ENCODE measurements around the gene POLE. TPM values are rescaled to one million over a fixed set of nuclear protein-coding genes. Genes with fewer than 3 reads are reported as not detected.
A peak's percentile ranks its signal among the peaks of the same experiment; 100 is the strongest.

Gene POLE
- total and polyA plus RNA-seq, 8 donors, result 29.2 to 60.5 (median 56.0) TPM

DNA sequence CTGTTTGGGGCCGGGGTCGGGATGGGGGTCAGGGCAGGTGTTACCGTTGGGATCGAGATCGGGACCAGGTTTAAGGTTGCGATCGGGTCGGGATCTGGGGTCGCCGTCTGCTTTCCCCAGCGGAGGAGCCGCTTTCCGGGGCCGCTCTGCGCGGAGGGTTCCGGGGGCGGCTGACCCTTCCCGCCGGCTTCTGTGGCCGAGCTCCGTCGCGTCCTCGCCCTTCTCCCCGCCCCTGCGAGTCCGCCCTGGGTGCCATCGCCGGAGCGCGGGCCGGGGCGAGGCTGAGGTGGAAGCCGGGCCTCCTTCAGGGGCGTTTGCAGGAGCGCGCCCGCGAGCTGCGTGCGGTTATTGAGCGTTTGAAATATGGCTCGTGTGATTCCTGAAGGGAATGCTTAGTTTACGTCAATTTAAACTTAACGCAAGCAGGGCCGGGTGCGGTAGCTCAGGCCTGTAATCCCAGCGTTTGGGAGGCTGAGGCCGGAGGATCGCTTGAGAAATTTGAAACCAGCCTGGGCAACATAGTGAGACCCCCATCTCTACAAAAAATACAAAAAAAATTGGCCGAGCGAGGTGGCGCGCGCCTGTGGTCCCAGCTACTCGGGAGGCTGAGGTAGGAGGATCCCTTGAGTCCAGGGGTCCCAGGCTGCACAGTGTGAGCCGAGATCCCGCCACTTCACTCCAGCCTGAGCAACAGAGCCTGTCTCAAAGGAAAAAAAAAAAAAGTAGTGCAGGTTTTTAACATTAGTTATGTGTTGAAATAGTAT, 24.1 kb upstream of the POLE start:
- Histone ChIP-seq H3K27ac (peak overlapping the region in 1 of 2 donors; percentile 87), H3K4me1 (peaks cover 11 to 23% of the 10 kb centered on the region in 2 donors), H3K36me3 (peaks cover 0 to 17% of the 10 kb centered on the region in 2 donors), H3K27me3 (no peaks in the 10 kb centered on the region), H3K4me3 (peak overlapping the region; percentile 73 to 95), H3K9me3 (no peaks in the 10 kb centered on the region)
- ATAC-seq (peak; percentile 2), DNase-seq (peak in 1 of 4 donors; percentile 86)
- intact Hi-C loops (cut with DNase I), result no loop called here
- TF ChIP-seq, protein P1, sequence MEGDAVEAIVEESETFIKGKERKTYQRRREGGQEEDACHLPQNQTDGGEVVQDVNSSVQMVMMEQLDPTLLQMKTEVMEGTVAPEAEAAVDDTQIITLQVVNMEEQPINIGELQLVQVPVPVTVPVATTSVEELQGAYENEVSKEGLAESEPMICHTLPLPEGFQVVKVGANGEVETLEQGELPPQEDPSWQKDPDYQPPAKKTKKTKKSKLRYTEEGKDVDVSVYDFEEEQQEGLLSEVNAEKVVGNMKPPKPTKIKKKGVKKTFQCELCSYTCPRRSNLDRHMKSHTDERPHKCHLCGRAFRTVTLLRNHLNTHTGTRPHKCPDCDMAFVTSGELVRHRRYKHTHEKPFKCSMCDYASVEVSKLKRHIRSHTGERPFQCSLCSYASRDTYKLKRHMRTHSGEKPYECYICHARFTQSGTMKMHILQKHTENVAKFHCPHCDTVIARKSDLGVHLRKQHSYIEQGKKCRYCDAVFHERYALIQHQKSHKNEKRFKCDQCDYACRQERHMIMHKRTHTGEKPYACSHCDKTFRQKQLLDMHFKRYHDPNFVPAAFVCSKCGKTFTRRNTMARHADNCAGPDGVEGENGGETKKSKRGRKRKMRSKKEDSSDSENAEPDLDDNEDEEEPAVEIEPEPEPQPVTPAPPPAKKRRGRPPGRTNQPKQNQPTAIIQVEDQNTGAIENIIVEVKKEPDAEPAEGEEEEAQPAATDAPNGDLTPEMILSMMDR (IDR thresholded peaks at IDR 0.05), result no peak

DNA sequence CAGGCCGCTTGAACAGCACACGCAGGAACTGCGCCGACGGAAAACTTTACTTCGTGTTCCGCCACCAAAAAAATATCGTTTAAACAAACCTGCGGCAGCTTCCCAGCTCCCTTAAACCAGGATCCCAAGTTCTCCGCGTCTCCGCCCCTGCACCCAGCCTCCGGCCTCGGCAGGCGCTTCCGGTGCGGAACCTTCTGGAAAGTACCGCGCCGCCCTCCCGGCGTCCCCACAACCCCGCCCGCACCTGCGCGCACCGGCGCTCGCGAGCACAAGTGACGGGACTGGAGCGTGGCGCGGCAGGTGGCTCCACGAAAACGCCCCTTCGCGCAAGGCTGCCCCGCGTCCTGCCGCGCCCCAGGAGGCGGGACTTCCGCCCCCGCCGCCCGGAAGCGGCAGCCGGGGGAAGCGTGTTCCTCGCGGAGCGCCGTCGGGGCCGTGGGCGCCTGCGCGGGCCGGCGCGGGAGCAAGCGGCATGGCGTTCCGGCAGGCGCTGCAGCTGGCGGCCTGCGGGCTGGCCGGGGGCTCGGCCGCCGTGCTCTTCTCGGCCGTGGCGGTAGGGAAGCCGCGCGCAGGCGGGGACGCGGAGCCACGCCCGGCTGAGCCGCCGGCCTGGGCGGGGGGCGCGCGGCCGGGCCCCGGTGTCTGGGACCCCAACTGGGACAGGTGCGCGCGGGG, 23.4 kb upstream of the POLE start, which contains the start of gene PGAM5:
Gene PGAM5 (plus strand): TSS at position 438 of the 675 bp plus-strand sequence. CDS start 35 bp downstream, at position 473.
- peaks cover 11 to 23% of the 10 kb centered on the region in 2 donors for H3K4me1 ChIP-seq
- intact Hi-C loops (cut with DNase I), result no loop called here
- no peaks in the 10 kb centered on the region for H3K9me3 ChIP-seq
- peaks cover 0 to 10% of the 10 kb centered on the region in 2 donors for H3K36me3 ChIP-seq
- TF ChIP-seq, protein P1 (IDR thresholded peaks at IDR 0.05), result no peak
- DNase-seq (peak; percentile 73 to 95 (median 87)), ATAC-seq (peak; percentile 97)
- peak within 1 kb of the TSS; percentile 82 to 87 for H3K27ac ChIP-seq
- no peaks in the 10 kb centered on the region for H3K27me3 ChIP-seq
- peak within 1 kb of the TSS; percentile 73 to 95 for H3K4me3 ChIP-seq

DNA sequence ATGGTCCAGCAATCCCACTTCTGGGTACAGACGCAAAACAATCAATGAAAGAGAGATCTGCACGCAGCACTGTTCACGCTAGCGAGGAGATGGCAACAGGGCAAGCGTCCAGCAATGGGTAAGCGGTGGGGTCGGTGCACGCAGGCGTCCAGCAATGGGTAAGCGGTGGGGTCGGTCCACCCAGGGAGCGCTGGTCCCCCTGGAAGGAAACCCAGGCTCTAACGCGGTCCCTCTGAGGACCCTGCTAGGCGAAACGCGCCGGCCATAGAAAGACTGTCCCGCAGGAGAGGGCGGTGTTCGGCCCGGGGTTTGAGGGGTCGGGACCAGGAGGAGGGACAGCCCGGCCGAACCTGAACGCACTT, 22.9 kb upstream of the POLE start:
- ATAC-seq, result peak; percentile 49
- intact Hi-C loops (cut with DNase I), result no loop called here
- Histone ChIP-seq H3K4me3 (peak overlapping the region; percentile 73 to 95), H3K36me3 (peaks cover 0 to 5% of the 10 kb centered on the region in 2 donors), H3K4me1 (peaks cover 11 to 23% of the 10 kb centered on the region in 2 donors), H3K9me3 (no peaks in the 10 kb centered on the region), H3K27ac (peak overlapping the region; percentile 82 to 87), H3K27me3 (no peaks in the 10 kb centered on the region)
- peak in 1 of 4 donors; percentile 81 for DNase-seq
- TF ChIP-seq, protein P1 (IDR thresholded peaks at IDR 0.05), result no peak

DNA sequence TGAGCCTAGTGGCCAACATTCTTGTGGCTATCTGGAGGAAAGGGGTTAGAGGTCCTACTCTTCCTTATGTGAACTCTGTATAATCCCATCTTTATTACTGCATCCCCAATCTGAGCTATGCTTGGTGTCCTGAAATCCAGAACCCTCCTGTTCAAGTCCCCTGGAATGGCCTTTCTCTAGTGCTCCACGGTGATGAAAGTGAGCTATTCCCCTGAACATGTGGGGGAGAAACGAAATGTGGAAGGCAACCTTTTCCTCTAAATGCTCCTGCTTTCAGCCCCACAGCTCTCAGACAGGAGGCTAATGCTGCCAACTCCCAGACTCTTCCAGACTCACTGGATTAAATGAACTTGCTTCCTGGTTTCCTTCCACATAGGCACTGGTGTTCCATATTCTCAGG, 21.0 kb upstream of the POLE start:
- peaks cover 0 to 5% of the 10 kb centered on the region in 2 donors for H3K36me3 ChIP-seq
- TF ChIP-seq, protein P1 (IDR thresholded peaks at IDR 0.05), result no peak
- peaks cover 11 to 23% of the 10 kb centered on the region in 2 donors for H3K4me1 ChIP-seq
- no peak overlapping the region for H3K4me3 ChIP-seq
- no peak overlapping the region for H3K27ac ChIP-seq
- ATAC-seq, result no peak
- no peaks in the 10 kb centered on the region for H3K9me3 ChIP-seq
- no peak for DNase-seq
- intact Hi-C loops (cut with DNase I), result no loop called here
- H3K27me3 ChIP-seq, result no peaks in the 10 kb centered on the region

DNA sequence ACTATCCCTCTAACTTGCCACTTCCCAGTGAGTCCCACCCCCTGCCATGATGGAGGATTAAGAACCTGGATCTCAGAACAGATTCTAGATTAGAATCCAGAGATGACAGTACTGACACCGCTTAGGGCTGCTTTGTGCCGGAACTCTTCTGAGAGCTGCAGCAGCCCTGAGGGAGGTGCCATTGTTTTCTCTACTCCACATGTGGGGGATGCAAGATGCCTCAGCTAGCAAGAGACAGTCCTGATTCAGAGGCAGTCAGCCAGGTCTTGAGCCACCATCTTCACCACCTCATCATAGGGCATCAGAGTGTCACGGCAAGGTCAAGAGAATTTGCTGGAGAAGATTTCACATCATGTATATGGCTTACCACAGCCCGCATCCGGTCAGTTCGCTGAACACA, 20.1 kb upstream of the POLE start:
- TF ChIP-seq, protein P1 (IDR thresholded peaks at IDR 0.05), result no peak
- Histone ChIP-seq H3K27ac (no peak overlapping the region), H3K4me3 (no peak overlapping the region), H3K36me3 (peaks cover 0 to 10% of the 10 kb centered on the region in 2 donors), H3K9me3 (no peaks in the 10 kb centered on the region), H3K27me3 (no peaks in the 10 kb centered on the region), H3K4me1 (peaks cover 11 to 21% of the 10 kb centered on the region in 2 donors)
- peak in 1 of 4 donors; percentile 13 for DNase-seq
- no peak for ATAC-seq
- intact Hi-C loops (cut with DNase I), result no loop called here
